H1 (cell line): ENCODE results near the gene TLCD5. TPM values are rescaled to one million over a fixed set of nuclear protein-coding genes. Genes with fewer than 3 reads are reported as not detected.
A peak's percentile ranks its signal among the peaks of the same experiment; 100 is the strongest.

Experiments
- BRCA1 ChIP-seq: IDR thresholded peaks from 2 replicates; pipeline ENCODE4 v1.6.1; 2012; ENCODE audit warnings: low read depth, low read length, improper control_type of control experiment
- KDM4A ChIP-seq: IDR thresholded peaks from one replicate; pipeline ENCODE4 v1.7.1; 2012; ENCODE audit warnings: low read depth, mild to moderate bottlenecking, moderate library complexity, low read length, inconsistent platforms; ENCODE audit not compliant: severe bottlenecking
- PHF8 ChIP-seq: fragments of 200-600 bp; sonication (generic); conservative IDR thresholded peaks from 2 replicates; pipeline ENCODE4 v1.7.1; 2012; ENCODE audit warnings: low read depth, mild to moderate bottlenecking, inconsistent platforms, low read length, moderate library complexity
- RBBP5 ChIP-seq: IDR thresholded peaks from 2 replicates; pipeline ENCODE4 v1.7.1; 2012; ENCODE audit warnings: low read depth, mild to moderate bottlenecking, inconsistent platforms, low read length, moderate library complexity, borderline replicate concordance
- RFX5 ChIP-seq: IDR thresholded peaks from 2 replicates; pipeline ENCODE4 v1.6.1; 2011; ENCODE audit warnings: low read depth, low read length, improper control_type of control experiment, borderline replicate concordance
- SAP30 ChIP-seq: fragments of 300-600 bp; sonication (generic); IDR thresholded peaks from 2 replicates; pipeline ENCODE4 v1.7.1; 2012; ENCODE audit warnings: low read length, moderate library complexity, mild to moderate bottlenecking, inconsistent platforms; ENCODE audit not compliant: insufficient read depth, insufficient replicate concordance
- SUZ12 ChIP-seq: fragments of 200-600 bp; sonication (generic); IDR thresholded peaks from 2 replicates; pipeline ENCODE4 v1.6.1; 2012; ENCODE audit warnings: mild to moderate bottlenecking, inconsistent platforms, low read length, moderate library complexity, mixed read lengths
- polyA plus RNA-seq, 7 experiments: library from polyadenylated mRNA; depleted of rRNA in 3 of 7; stranded (reverse) in 5 of 7; unstranded in 2 of 7; fragments of >200 nt in 5 of 7; fragments of 200-250 nt in 2 of 7; gene quantifications; 1 replicate in 5 of 7; 2 replicates in 1 of 7; 4 replicates in 1 of 7; pipeline versions ENCODE4 v1.2.1 to v1.2.3, GENCODE V29; 2011 to 2013; ENCODE audit warnings: missing spikeins in 2 of 7, mixed read lengths in 2 of 7
- small RNA-seq: library from polyadenylated mRNA; stranded (forward); fragments of <200 nt; extraction: miRNeasy Mini kit (QIAGEN cat#:217004); gene quantifications from one replicate; pipeline ENCODE3, GENCODE V24; 2013; ENCODE audit not compliant: insufficient read depth
- total RNA-seq: library from RNA; stranded (reverse); fragmentation: NEBNext Ultra II Directional; extraction: Animal tissue kit (Norgen Biotek cat#: 25700); gene quantifications from 2 replicates; pipeline ENCODE4 v1.2.1, GENCODE V29; 2021

Gene TLCD5
- total and polyA plus RNA-seq, 2 of the 8 experiments (the other 6 are each of a cell fraction or from before 2014, with no cell fraction given) = 9.5 to 10.1 TPM

GRCh38 chr11:120381401-120381800 lies 56.3 kb downstream of the TLCD5 start (continued):
- TF ChIP-seq RBBP5 (no peak), SAP30 (no peak), PHF8 (no peak), BRCA1 (no peak), KDM4A (no peak), SUZ12 (no peak), RFX5 (no peak)

Small RNAs within 50 kb of the gene (small RNA-seq; reads per million reads assigned to genes)
- gene RF00100 = 7.5 reads per million, percentile 75 among the genes with 10 or more reads in this experiment

Other genes with a start within 250 kb of the TLCD5 start
- gene TRIM29, start 187.2 kb upstream of the TLCD5 start, total RNA-seq = 0.43 TPM in 1 of 2 replicates, not detected in the other
- 0.17 and 0.35 TPM in 2 replicates for gene TRIM29, start 187.2 kb upstream of the TLCD5 start, polyA plus RNA-seq (2011; rRNA removed)
- gene OAF, start 114.3 kb upstream of the TLCD5 start, total RNA-seq = 1.1 and 1.3 TPM in 2 replicates
- 1.5 and 2.1 TPM in 2 replicates for gene OAF, start 114.3 kb upstream of the TLCD5 start, polyA plus RNA-seq (2011; rRNA removed)
- gene POU2F3, start 85.2 kb upstream of the TLCD5 start, total RNA-seq = 1.0 and 1.1 TPM in 2 replicates
- 0.78 and 2.1 TPM in 2 replicates for gene POU2F3, start 85.2 kb upstream of the TLCD5 start, polyA plus RNA-seq (2011; rRNA removed)
- 31.2 and 33.7 TPM in 2 replicates for gene ARHGEF12, start 11.1 kb downstream of the TLCD5 start, total RNA-seq
- 3.7 and 5.1 TPM in 2 replicates for gene ARHGEF12, start 11.1 kb downstream of the TLCD5 start, polyA plus RNA-seq (2011; rRNA removed)
- 2.4 and 2.9 TPM in 2 replicates for gene GRIK4, start 186.4 kb downstream of the TLCD5 start, total RNA-seq
- gene GRIK4, start 186.4 kb downstream of the TLCD5 start, polyA plus RNA-seq (2011; rRNA removed) = 1.2 and 2.2 TPM in 2 replicates